OCI-LY7 (cell line): Measurements from ENCODE around the gene PUDP. TPM values are rescaled to one million over a fixed set of nuclear protein-coding genes. Genes with fewer than 3 reads are reported as not detected.

Experiments
- BruUV-seq: library from RNA; stranded (reverse); fragments of 400-500 nt; replicated peaks from 2 replicates; lab custom pipeline; 2021; lab: Mats Ljungman, UMichigan
- CTCF ChIA-PET: fragments of 300-600 bp; sonication (Branson Sonifier 250); formaldehyde crosslinking; loops from one replicate; lab custom pipeline; 2022; ENCODE audit warnings: antibody characterized with exemption; ENCODE audit not compliant: unreplicated experiment; lab: Charles Lee
- POLR2A ChIA-PET: fragments of 300-600 bp; sonication (Branson Sonifier 250); formaldehyde crosslinking; loops from one replicate; lab custom pipeline; 2022; ENCODE audit warnings: antibody characterized with exemption; lab: Charles Lee
- DNase-seq: peaks from one replicate; pipeline ENCODE4 v3.0.0-alpha.2; 2015; ENCODE audit warnings: low spot score
- H2AFZ ChIP-seq: fragments of 200-600 bp; sonication (generic), shearing (Covaris generic); 2 replicates; pipeline ENCODE4 v1.6.1; 2014; ENCODE audit warnings: mild to moderate bottlenecking, antibody characterized with exemption, low read length, moderate library complexity
- H3K27ac ChIP-seq: fragments of 200-600 bp; sonication (generic); 2 replicates; pipeline ENCODE4 v1.5.1; 2014; ENCODE audit warnings: mixed run types, low read depth, mild to moderate bottlenecking, moderate library complexity, low read length, inconsistent platforms; ENCODE audit not compliant: poor library complexity, severe bottlenecking
- H3K36me3 ChIP-seq: fragments of 200-600 bp; sonication (generic); 2 replicates; pipeline ENCODE4 v1.6.1; 2014; ENCODE audit warnings: mild to moderate bottlenecking, antibody characterized with exemption, low read length, moderate library complexity, mixed read lengths; ENCODE audit not compliant: insufficient read depth
- H3K4me1 ChIP-seq: fragments of 200-600 bp; sonication (generic); 2 replicates; pipeline ENCODE4 v1.5.1; 2014; ENCODE audit warnings: mild to moderate bottlenecking, low read length; ENCODE audit not compliant: insufficient read depth, poor library complexity, severe bottlenecking
- H3K4me2 ChIP-seq: fragments of 200-600 bp; sonication (generic); 2 replicates; pipeline ENCODE4 v1.6.1; 2014; ENCODE audit warnings: mild to moderate bottlenecking, low read length
- H3K4me3 ChIP-seq: fragments of 200-600 bp; sonication (generic); 2 replicates; pipeline ENCODE4 v1.5.1; 2014; ENCODE audit warnings: mild to moderate bottlenecking, low read depth, low read length; ENCODE audit not compliant: poor library complexity, severe bottlenecking
- H3K79me2 ChIP-seq: fragments of 200-600 bp; sonication (generic); 2 replicates; pipeline ENCODE4 v1.6.1; 2016; ENCODE audit warnings: low read depth, mild to moderate bottlenecking, low read length, moderate library complexity, mixed read lengths; ENCODE audit not compliant: insufficient read depth
- H3K9me2 ChIP-seq: fragments of 200-600 bp; sonication (generic); 2 replicates; pipeline ENCODE4 v1.6.1; 2016; ENCODE audit warnings: mild to moderate bottlenecking, low read length, mixed read lengths; ENCODE audit not compliant: insufficient read depth
- H3K9me3 ChIP-seq: fragments of 200-600 bp; sonication (generic); 2 replicates; pipeline ENCODE4 v1.6.1; 2014; ENCODE audit warnings: mild to moderate bottlenecking, mixed run types, low read length, mixed read lengths
- H4K20me1 ChIP-seq: fragments of 200-600 bp; sonication (generic); 2 replicates; pipeline ENCODE4 v1.6.1; 2014; ENCODE audit warnings: mild to moderate bottlenecking, antibody characterized with exemption, low read length, moderate library complexity, mixed read lengths; ENCODE audit not compliant: insufficient read depth
- EZH2phosphoT487 ChIP-seq: fragments of 200-600 bp; sonication (generic); IDR thresholded peaks from 2 replicates; pipeline ENCODE4 v1.6.1; 2018; ENCODE audit warnings: low read depth, borderline replicate concordance, mild to moderate bottlenecking, mixed run types, antibody characterized with exemption, low read length, moderate library complexity, mixed read lengths
- intact Hi-C: fragments of 100-400 bp; cut with micrococcal nuclease; formaldehyde crosslinking; loops from one replicate; pipeline ENCODE4 v1.10.0; 2022; ENCODE audit not compliant: unreplicated experiment
- total RNA-seq, 2 experiments: library from RNA; depleted of rRNA in 1 of 2; stranded (reverse); fragments of >200 nt in 1 of 2; shearing (Covaris generic) in 1 of 2; gene quantifications; 2 replicates each; pipeline ENCODE4 v1.2.3, GENCODE V29; 2014 to 2022
- TF ChIP-seq, protein P1 (sequence below): fragments of 200-600 bp; sonication (generic); conservative IDR thresholded peaks from 2 replicates; pipeline ENCODE4 v1.5.1; 2014; ENCODE audit warnings: mild to moderate bottlenecking, antibody characterized with exemption, low read length, moderate library complexity, mixed read lengths

PUDP gene
- total RNA-seq, 2 experiments from 2014 or later: 8.8 to 25.7 TPM

DNA sequence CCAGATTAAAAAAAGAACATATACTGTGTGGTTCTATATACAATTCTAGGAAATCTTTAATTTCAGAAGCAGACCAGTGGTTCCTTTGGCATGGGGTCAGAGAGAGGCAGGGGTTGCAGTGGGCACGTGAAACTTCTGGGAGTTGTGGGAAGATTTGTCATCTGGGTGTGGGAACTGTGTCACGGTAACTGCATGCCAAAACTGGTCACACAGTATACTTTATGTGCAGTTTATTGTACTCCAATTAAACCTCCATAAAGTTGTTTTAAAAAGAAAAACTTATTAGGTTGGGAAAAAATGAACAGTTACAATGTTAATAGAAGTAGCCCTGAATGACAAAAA, 27.1 kb downstream of the PUDP start:
- H3K4me3 ChIP-seq: no peak overlapping the region
- peaks cover 32% of the 10 kb centered on the region for H3K36me3 ChIP-seq
- H3K4me1 ChIP-seq: peaks cover 85% of the 10 kb centered on the region
- intact Hi-C loops: no loop called here
- H3K9me3 ChIP-seq: no peaks in the 10 kb centered on the region
- CTCF ChIA-PET: no interaction called here
- no TSS peak for BruUV-seq
- peak overlapping the region; percentile 32 for H3K27ac ChIP-seq
- TF ChIP-seq, protein P1, sequence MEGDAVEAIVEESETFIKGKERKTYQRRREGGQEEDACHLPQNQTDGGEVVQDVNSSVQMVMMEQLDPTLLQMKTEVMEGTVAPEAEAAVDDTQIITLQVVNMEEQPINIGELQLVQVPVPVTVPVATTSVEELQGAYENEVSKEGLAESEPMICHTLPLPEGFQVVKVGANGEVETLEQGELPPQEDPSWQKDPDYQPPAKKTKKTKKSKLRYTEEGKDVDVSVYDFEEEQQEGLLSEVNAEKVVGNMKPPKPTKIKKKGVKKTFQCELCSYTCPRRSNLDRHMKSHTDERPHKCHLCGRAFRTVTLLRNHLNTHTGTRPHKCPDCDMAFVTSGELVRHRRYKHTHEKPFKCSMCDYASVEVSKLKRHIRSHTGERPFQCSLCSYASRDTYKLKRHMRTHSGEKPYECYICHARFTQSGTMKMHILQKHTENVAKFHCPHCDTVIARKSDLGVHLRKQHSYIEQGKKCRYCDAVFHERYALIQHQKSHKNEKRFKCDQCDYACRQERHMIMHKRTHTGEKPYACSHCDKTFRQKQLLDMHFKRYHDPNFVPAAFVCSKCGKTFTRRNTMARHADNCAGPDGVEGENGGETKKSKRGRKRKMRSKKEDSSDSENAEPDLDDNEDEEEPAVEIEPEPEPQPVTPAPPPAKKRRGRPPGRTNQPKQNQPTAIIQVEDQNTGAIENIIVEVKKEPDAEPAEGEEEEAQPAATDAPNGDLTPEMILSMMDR: no peak
- TF ChIP-seq EZH2phosphoT487: no peak
- H4K20me1 ChIP-seq: no peaks in the 10 kb centered on the region
- H2AFZ ChIP-seq: no peak overlapping the region
- H3K4me2 ChIP-seq: peak overlapping the region; percentile 39
- H3K9me2 ChIP-seq: no peaks in the 10 kb centered on the region
- POLR2A ChIA-PET: interaction anchor here (1.7 kb wide), 1 partner anchor 9 kb away, joined by 8 read pairs; no protein-coding TSS in a partner anchor
- H3K79me2 ChIP-seq: peaks cover 77% of the 10 kb centered on the region
- DNase-seq: no peak

DNA sequence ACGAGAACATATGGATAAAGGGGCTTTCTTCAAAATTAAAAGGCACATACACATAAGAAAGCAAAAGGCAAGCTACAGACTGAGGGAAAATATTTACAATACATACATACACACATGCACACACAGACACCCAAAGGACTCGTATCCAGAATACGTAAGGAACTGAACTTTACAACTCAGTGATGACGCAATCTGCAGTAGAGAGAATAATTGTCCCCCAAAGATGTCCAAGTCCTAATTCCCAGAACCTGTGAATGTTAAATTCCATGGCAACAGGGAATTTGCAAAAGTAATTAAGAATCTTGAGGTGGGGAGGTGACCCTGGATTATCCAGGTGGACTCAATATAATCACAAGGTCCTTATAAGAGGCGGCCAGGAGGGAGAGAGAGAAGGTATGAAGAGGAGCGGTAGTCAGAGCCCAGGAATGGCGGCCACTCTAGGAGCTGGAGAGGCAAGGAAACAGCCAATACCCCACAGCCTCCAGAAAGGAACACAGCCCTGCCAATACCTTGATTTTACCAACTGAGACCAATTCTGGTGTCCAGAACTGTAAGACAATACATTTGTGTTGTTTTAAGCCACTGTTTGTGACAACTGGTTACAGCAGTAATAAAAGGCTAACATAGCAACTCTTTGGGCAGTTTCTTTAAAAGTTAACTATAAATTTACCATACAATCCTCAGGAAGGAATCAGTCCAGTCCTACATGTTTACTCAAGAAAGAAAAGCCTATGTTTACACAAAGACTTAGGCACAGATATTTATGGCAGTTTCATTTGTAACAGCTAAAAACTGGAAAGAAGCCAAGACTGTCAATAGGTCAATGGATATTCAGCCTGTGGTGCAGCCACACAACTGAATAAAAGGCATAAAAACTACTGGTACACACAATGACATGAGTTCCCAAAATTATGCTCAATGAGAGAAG, 27.7 kb downstream of the PUDP start:
- Histone ChIP-seq H3K79me2 (peaks cover 78% of the 10 kb centered on the region), H3K36me3 (peaks cover 27% of the 10 kb centered on the region), H2AFZ (no peak overlapping the region), H3K4me3 (no peak overlapping the region), H4K20me1 (no peaks in the 10 kb centered on the region), H3K4me2 (peak overlapping the region; percentile 58), H3K4me1 (peaks cover 91% of the 10 kb centered on the region), H3K9me3 (no peaks in the 10 kb centered on the region), H3K27ac (peak overlapping the region; percentile 85), H3K9me2 (no peaks in the 10 kb centered on the region)
- CTCF ChIA-PET: no interaction called here
- POLR2A ChIA-PET: interaction anchor here (0.9 to 1.7 kb wide), 4 partner anchors 9 to 14 kb away, joined by 3 to 8 read pairs (median 5); no protein-coding TSS in a partner anchor
- intact Hi-C loops: no loop called here
- BruUV-seq: no TSS peak
- TF ChIP-seq, protein P1: no peak
- TF ChIP-seq EZH2phosphoT487: no peak
- no peak for DNase-seq

DNA sequence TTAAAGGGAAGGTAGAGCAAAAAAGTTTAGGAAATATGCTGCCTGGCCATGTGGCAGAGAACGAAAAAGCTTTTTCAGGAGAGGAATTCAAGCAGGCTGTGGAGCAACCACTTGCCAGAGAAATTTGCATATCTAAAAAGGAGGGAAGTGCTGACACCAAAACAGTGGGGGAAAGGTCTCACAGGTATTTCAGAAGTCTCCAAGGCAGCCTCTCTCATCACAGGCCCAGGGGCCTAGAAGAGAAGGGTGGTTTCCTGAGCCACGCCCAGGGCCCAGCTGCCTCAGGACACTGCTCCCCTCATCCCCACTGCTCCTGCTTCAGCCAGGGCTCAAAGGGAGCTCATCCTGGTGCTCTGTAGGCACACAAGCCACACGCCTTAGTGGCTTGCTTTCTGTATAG, 30.4 kb downstream of the PUDP start:
- no peak for TF ChIP-seq EZH2phosphoT487
- TF ChIP-seq, protein P1: no peak
- no peaks in the 10 kb centered on the region for H3K9me2 ChIP-seq
- H3K79me2 ChIP-seq: peaks cover 79% of the 10 kb centered on the region
- intact Hi-C loops: no loop called here
- ChIA-PET POLR2A (interaction anchor here (0.8 kb wide), 1 partner anchor 9 kb away, joined by 3 read pairs; no protein-coding TSS in a partner anchor), CTCF (no interaction called here)
- peak; percentile 47 for DNase-seq
- peak overlapping the region; percentile 85 for H3K27ac ChIP-seq
- 0 out of 2 replicates have a peak, but pooled peaks cover under 1% of the 10 kb centered on the region for H3K9me3 ChIP-seq
- H2AFZ ChIP-seq: no peak overlapping the region
- no peak overlapping the region for H3K4me3 ChIP-seq
- H3K4me1 ChIP-seq: peaks cover 99% of the 10 kb centered on the region
- no TSS peak for BruUV-seq
- peaks cover 40% of the 10 kb centered on the region for H3K36me3 ChIP-seq
- peak overlapping the region; percentile 58 for H3K4me2 ChIP-seq
- H4K20me1 ChIP-seq: no peaks in the 10 kb centered on the region
